HG03571 (cell line): ENCODE results near the gene MOAP1.
"Not testable (repeated sequence)": the region's sequence is repeated elsewhere in the genome, so short reads cannot be mapped to it uniquely, and the experiment has no call there.

Source experiments
- ATAC-seq: cut with Tn5 transposase; IDR thresholded peaks from one replicate; pipeline ENCODE4 v1.9.1; 2021; ENCODE audit not compliant: unreplicated experiment

MOAP1 gene

DNA sequence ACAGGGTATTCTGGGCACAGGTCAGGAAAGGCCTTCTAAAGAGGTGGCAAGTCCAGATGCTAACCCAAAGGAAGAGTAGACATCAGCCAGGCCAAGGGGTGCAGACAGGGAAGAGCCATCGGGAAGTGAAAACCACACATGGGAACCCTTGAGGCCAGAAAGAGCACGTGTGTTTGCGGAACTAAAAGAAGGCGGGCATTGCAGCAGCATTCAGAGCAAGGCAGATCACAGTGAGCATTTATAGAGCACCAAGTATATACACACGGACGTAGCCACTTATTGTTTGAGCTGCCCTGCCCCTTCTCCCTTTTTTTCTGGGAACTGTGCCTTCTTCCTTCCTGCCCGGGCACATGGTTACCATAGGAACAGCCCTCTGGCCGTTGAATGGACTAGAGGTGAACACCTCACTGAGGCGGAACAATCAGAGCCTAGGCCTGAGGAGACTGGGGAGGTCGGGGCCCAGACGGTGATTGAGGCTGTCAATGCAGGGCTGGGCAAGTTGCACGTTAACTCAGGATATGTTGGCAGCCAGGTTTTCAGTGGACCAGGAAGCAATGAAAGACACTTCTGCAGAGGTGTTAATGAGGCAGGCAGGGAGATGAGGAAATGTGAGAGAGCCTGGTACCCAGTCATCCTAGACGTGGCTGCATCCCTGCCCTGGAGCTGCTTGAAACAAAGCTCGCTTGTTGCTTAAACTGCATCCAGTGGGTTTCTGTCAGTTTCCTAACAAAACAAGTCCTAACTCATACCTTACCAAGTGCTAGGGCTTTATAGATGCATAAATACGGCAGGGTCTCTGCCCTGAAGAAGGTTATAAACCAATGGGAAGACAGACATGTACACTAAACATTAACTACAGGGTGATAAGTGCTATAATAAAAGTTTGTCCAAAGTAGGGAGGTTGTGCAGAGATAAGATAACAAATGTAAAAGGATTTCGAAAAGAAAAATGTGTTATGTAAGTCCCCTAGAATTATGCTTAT is 34.2 kb downstream of the MOAP1 start:
- no peak for ATAC-seq

DNA sequence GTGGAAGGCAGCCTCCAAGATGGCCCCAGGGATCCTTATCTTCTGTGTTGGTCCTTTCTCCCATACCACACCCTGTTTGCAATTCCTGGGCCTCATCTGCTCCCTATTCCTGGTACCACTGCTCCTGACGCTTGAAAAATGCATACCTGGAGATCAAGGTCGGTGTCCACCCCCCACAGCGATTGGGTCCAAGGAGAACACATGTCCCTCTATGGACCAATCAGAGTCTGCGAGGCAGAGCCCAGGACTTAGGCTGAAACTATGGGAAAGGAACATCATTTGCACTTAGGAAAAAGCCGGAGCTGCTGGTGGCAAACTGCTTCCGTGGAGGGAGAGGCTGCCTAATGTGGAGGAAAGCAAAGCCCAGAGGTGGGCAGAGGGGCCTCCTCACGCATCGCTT is 35.7 kb downstream of the MOAP1 start:
- ATAC-seq, result no peak

DNA sequence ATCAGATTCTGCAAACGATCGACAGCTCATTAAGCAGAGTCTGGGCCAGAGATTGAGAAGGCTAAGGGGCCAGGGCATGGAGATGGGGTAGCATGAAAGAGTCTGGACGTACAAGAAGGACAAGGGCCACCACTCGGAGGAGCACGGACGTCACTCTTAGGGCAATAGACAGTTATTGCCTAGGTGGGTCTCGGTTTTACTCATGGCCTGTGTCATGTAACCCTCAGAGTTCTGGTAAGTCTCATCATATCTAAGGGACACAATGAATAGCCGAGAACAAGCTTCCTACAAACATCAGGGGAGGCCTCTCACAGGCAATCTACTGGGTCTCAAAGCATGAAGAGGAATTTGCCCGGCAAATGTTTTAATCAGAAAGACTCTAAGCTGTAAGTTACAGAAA is 38.6 kb downstream of the MOAP1 start:
- ATAC-seq, result no peak

DNA sequence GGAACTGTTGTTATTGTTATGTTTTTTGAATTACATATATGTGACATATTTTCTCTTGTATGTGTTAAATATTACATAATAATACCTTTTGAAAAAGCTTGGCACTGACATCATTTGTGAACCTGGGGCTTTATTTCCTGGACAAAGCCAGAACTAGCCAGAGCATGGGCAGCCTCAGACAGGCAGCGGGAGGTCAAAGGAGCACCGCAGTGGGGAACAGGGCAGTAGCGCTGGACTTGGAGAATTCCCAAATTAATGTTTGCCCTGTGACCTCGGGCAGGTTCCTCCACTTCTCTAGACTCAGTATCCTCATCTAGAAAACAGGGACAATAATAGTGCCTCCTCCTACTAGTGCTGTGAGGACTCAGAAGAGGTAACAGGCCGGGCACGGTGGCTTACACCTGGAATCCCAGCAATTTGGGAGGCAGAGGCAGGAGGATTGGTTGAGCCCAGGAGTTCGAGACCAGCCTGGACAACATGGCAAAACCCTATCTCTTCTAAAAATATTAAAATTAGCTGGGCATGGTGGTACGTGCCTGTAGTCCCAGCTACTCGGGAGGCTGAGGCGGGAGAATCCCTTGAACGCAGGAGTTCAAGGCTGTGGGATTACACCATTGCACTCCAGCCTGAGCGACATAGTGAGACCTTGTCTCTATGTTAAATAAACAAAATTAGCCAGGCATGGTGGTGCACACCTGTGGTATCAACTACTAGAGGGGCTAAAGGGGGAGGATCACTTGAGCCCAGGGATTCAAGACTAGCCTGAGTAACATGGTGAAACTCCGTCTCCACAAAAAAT is 41.6 kb downstream of the MOAP1 start:
- no peak for ATAC-seq

DNA sequence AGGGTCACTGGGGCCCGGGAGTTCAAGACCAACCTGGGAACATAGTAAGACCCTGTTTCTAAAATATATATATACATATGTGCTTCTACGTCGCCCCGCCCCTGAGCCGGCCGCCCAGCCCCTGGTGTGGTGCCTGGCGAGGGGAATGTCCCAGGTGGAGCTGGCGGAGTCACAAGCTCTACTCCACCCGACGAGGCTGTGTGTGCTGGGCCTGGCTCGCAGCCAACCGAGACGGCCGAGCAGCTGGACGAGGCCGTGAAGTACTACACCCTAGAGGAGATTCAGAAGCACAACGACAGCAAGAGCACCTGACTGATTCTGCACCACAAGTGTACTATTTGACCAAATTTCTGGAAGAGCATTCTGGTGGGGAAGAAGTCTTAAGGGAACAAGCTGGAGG is 46.8 kb downstream of the MOAP1 start:
- ATAC-seq, result no peak

DNA sequence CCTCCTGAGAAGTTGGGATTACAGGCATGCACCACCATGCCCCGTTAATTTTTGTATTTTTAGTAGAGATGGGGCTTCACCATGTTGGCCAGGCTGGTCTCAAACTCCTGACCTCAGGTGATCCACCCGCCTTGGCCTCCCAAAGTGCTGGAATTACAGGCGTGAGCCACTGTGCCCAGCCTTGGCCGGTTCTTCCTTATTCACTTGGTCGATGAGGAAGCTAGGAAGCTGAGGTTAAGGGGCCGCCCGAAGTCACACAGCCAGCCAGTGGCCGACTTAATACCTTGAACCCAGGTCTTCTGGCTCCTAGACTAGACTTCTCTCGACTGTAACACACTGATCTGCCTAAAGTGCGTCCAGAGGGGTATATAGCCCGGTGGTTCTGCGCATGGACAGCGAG is 48.2 kb downstream of the MOAP1 start:
- not testable (repeated sequence) for ATAC-seq

DNA sequence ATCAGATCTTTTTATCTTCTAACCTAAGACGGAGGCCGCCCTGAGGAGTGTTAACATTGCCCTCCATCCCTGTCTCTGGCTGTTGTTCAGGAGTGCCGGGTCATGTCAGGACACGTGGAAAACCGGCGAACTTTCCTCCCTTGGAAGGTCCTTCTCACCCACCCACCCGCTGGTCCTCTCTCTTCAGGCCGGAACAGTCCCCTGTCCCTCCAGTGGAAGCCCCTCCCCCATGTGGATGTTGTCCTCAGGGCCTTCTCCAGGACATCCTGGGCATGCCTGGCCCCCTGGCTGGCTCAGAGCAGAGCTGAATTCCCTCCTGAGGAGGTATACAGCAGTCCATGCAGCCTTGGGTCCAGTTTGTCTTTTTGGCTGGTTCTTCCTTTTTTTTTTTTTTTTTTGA is 48.7 kb downstream of the MOAP1 start:
- ATAC-seq, result no peak

DNA sequence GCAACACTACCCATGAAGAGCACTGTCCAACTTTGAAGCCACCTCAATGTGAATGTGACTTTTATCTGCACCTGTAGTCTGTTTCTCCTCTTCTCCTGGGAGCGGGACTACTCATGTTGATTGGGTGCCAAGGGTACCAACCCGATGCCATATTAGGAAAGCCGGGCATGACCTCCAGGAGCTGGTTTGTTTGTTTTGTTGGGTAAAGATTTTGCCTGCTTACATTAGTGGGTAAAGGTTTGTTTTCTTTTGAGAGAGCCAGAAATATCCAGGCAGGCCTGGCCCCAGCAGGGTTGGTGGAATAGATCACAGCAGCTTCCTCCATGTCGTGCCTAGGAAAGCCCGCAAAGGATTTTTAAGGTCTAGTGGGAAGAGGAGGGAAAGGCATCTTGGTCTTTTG is 49.3 kb downstream of the MOAP1 start:
- no peak for ATAC-seq

DNA sequence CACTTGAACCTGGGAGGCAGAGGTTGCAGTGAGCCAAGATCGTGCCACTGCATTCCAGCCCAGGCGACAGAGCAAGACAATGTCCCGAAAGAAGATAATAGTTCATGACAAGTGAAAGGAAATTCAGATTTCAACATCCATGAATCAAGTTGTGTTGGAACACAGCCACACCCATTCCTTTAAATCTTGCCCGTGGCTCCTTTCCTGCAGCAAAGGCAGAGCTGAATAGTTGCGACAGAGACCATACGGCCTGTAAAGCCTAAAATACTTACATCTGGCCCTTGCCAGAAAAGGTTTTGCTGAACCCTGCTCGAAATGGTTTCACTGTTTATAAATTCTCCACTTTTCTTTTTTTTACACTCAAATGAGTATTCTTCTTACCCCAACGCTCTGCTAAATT is 51.2 kb downstream of the MOAP1 start:
- ATAC-seq, result no peak

DNA sequence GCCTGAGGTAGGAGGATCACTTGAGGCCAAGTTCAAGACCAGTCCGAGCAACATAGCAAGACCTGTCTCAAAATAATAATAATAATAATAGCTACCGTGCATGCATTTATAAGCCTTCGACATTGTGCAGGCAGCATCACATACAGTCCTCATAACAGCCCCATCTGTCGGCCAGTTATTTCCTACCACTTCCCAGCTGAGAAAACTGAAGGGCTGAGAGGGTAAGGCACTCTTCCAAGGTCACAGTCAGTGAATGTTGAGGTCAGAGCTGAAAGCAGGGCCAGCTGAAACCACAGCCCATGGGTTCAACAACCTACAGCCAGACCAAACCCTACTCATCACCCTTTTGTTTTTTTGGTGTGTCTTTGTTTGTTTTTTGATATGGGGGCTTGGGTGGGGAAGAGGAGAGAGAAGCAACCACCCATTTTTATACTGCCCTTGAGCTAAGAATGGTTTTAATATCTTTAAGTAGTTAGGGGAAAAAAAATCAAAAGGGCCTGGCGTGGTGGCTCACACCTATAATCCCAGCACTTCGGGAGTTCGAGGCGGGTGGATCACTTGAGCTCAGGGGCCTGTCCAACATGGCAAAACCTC is 52.1 kb downstream of the MOAP1 start:
- peak; percentile 66 for ATAC-seq
